Forelimb muscle (tissue), 1 donor: ENCODE results near the gene ENC1. TPM values are rescaled to one million over a fixed set of nuclear protein-coding genes. Genes with fewer than 3 reads are reported as not detected.
"Not testable (repeated sequence)": the region's sequence is repeated elsewhere in the genome, so short reads cannot be mapped to it uniquely, and the experiment has no call there.

ENCODE experiments used
- DNase-seq: peaks from one replicate; pipeline ENCODE4 v3.0.0-alpha.2; 2013; ENCODE audit warnings: low read depth
- polyA plus RNA-seq: library from polyadenylated mRNA; unstranded; fragments of 120-200 nt; gene quantifications from one replicate; pipeline ENCODE4 v1.2.1, GENCODE V29; 2013; ENCODE audit not compliant: insufficient read length

The ENC1 gene
- 22.2 TPM for polyA plus RNA-seq

GRCh38 chr5:74640450-74640953 lies at the start of gene ENC1:
Gene ENC1, minus strand, starts transcription at chr5:74640728. Its CDS starts 4,243 bp downstream, at chr5:74636485.
- peak; percentile 61 for DNase-seq

GRCh38 chr5:74686962-74687751 lies 46.6 kb upstream of the ENC1 start:
- DNase-seq = no peak

- no peak for DNase-seq
These were observed 45.6 kb upstream of the ENC1 start for GRCh38 chr5:74685979-74686631.

GRCh38 chr5:74684900-74685851 lies 44.6 kb upstream of the ENC1 start, which contains the start of gene HEXB:
Gene HEXB, plus strand, starts transcription at chr5:74685233. Its CDS starts 28 bp downstream, at chr5:74685261.
- no peak for DNase-seq

GRCh38 chr5:74679966-74680365 lies 39.4 kb upstream of the ENC1 start:
- no peak for DNase-seq

- not testable (repeated sequence) for DNase-seq
These were observed 38.8 kb upstream of the ENC1 start for GRCh38 chr5:74679300-74679699.

- DNase-seq = not testable (repeated sequence)
These were observed 37.6 kb upstream of the ENC1 start for GRCh38 chr5:74678123-74678522.

- DNase-seq = not testable (repeated sequence)
These were observed 35.9 kb upstream of the ENC1 start for GRCh38 chr5:74676466-74676865.

GRCh38 chr5:74673011-74673790 lies 32.7 kb upstream of the ENC1 start:
- DNase-seq = no peak

GRCh38 chr5:74672215-74672877 lies 31.8 kb upstream of the ENC1 start:
- no peak for DNase-seq

GRCh38 chr5:74670396-74671038 lies 30.0 kb upstream of the ENC1 start:
- DNase-seq = no peak

GRCh38 chr5:74669821-74670220 lies 29.3 kb upstream of the ENC1 start:
- no peak for DNase-seq

- DNase-seq = no peak
These were observed 26.9 kb upstream of the ENC1 start for GRCh38 chr5:74667396-74667795.

- no peak for DNase-seq
These were observed 25.3 kb upstream of the ENC1 start for GRCh38 chr5:74665816-74666215.

GRCh38 chr5:74665273-74665672 lies 24.7 kb upstream of the ENC1 start:
- no peak for DNase-seq

- no peak for DNase-seq
These were observed 24.0 kb upstream of the ENC1 start for GRCh38 chr5:74664551-74664950.

- no peak for DNase-seq
These were observed 20.3 kb upstream of the ENC1 start for GRCh38 chr5:74660873-74661272.

GRCh38 chr5:74660140-74660539 lies 19.6 kb upstream of the ENC1 start:
- no peak for DNase-seq

GRCh38 chr5:74659172-74659571 lies 18.6 kb upstream of the ENC1 start:
- DNase-seq = no peak

GRCh38 chr5:74657165-74657564 lies 16.6 kb upstream of the ENC1 start:
- DNase-seq = no peak
